IPS-18a (cell line): Measurements from ENCODE around the gene ABHD5.
"Not testable (repeated sequence)": the region's sequence is repeated elsewhere in the genome, so short reads cannot be mapped to it uniquely, and the experiment has no call there.

Experiments
- H3K27ac ChIP-seq: one replicate; pipeline ENCODE4 v1.5.1; 2013; ENCODE audit warnings: low read length
- H3K27me3 ChIP-seq: one replicate; pipeline ENCODE4 v1.6.1; 2013; ENCODE audit warnings: mild to moderate bottlenecking, low read length; ENCODE audit not compliant: control insufficient read depth, insufficient read depth
- H3K36me3 ChIP-seq: one replicate; pipeline ENCODE4 v1.6.1; 2013; ENCODE audit warnings: low read depth, low read length; ENCODE audit not compliant: control insufficient read depth
- H3K4me1 ChIP-seq: one replicate; pipeline ENCODE4 v1.6.1; 2013; ENCODE audit warnings: low read depth, low read length; ENCODE audit not compliant: control insufficient read depth
- H3K4me3 ChIP-seq: one replicate; pipeline ENCODE4 v1.5.1; 2013; ENCODE audit warnings: low read length
- H3K9ac ChIP-seq: one replicate; pipeline ENCODE4 v1.6.1; 2013; ENCODE audit warnings: mild to moderate bottlenecking, low read length, moderate library complexity
- H3K9me3 ChIP-seq: one replicate; pipeline ENCODE4 v1.6.1; 2013; ENCODE audit warnings: low read depth, low read length; ENCODE audit not compliant: control insufficient read depth

Gene ABHD5

DNA sequence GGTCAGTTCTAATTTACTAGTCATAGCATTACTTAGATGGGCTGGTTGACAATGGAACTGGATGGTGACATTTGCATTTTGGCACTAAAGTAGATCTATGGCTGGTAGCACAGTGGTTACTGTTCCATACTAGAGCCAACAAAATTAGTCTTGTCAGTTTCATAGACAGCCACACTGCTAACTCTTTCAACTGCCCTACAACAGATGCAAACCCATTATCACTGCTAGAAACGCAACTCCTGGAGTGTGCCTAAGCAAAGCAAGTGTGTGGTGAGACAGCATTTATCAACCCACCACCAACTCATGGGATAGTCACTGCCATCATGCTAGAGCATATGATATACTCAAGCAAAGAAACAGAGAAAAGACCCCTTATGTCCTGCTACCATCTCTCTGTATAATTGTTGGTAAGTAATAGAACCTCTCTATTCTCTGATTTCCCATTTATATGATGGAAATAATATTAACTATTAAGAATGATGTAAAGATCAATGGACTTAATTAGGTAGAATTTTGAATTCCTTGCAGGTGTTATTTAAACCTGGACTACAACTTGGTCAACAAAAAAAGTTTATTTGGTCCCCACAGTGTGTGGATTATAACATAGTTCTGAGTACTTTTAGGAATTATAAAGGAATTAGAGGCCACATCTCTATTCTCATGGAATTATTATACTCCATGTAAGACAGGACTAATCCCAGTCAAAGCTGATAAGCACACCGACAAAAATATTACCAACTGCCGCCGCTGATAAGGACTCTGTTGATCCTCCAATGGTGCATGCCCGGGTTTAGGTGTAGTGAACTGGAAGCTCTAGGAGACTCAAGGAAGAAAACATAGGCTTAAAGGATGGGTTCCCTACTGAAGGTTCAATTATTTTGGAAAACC, 19.9 kb upstream of the ABHD5 start:
- Histone ChIP-seq H3K27me3 (no peaks in the 10 kb centered on the region), H3K9ac (no peak overlapping the region), H3K27ac (no peak overlapping the region), H3K4me1 (peaks cover 5% of the 10 kb centered on the region), H3K4me3 (no peak overlapping the region), H3K36me3 (no peaks in the 10 kb centered on the region), H3K9me3 (no peaks in the 10 kb centered on the region)

DNA sequence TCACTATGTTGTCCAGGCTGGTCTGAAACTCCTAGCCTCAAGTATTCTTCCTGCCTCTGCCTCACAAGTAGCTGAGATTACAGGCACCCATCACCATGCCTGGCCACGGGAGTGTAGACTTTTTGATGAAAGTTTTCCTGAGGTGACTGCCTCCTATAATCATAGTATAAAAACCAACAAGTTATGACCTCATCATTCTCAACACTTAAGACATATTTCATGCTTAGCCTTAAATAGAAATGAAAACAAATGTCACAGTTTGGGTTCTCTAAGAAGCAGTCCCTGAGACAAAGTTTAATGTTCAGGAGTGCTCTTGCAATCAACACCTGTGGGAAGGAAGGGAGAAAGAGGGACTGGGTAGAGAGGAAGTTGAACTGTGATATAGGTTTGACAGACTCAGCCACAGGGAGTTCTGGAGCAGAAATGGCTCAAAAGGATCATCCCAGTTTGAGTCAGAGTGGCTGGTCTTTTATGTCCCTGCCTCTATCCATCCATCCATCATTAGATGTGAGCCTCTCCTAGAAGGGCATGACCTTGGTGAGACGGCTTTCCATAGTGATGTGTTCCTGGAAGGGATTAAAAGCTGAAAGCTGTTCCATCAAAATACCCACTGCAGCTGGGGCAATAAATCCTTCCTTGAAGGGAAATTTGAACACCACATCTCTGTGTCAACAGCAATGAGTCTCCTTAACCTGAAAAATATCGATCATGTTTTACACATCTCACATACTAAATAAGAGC, 16.2 kb upstream of the ABHD5 start:
- Histone ChIP-seq H3K4me1 (no peaks in the 10 kb centered on the region), H3K9me3 (no peaks in the 10 kb centered on the region), H3K9ac (no peak overlapping the region), H3K36me3 (no peaks in the 10 kb centered on the region), H3K27me3 (no peaks in the 10 kb centered on the region), H3K27ac (no peak overlapping the region), H3K4me3 (no peak overlapping the region)

DNA sequence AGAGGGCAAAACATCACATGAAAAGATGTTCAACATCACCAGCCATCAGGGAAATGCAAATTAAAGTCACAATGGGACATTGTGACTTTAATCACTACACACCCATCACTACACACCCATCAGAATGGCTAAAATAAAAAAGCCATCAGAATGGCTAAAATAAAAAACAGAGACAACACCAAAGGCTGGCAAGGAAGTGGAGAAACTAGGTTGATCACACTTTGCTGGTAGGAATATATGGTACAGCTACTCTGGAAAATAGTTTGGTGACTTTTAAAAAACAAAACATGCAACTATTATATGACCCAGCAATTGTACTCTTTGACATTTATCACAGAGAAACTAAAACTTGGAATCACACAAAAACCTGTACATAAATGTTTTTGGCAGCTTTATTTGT, 15.1 kb upstream of the ABHD5 start:
- no peak overlapping the region for H3K4me3 ChIP-seq
- H3K27me3 ChIP-seq = no peaks in the 10 kb centered on the region
- H3K9me3 ChIP-seq = no peaks in the 10 kb centered on the region
- no peak overlapping the region for H3K27ac ChIP-seq
- no peaks in the 10 kb centered on the region for H3K36me3 ChIP-seq
- no peaks in the 10 kb centered on the region for H3K4me1 ChIP-seq
- H3K9ac ChIP-seq = no peak overlapping the region

DNA sequence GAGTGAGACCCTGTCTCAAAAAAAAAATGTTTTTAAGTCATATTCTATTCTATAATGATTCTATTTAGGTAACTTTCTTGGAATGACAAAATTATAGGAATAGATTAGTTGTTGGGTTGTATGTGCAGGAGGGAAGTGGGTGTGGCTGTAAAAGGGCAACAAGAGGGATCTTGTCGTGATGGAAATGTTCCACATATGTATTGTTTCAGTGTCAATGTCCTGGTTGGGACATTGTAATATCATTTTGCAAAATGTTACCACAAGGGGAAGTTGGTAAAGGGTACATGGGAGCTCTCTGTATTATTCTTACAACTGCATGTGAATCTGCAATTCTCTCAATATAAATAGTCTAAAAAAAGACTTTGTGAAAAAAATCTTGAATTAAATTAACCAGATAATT, 14.3 kb upstream of the ABHD5 start:
- Histone ChIP-seq H3K27me3 (no peaks in the 10 kb centered on the region), H3K36me3 (no peaks in the 10 kb centered on the region), H3K27ac (no peak overlapping the region), H3K4me3 (no peak overlapping the region), H3K4me1 (no peaks in the 10 kb centered on the region), H3K9me3 (no peaks in the 10 kb centered on the region), H3K9ac (no peak overlapping the region)

DNA sequence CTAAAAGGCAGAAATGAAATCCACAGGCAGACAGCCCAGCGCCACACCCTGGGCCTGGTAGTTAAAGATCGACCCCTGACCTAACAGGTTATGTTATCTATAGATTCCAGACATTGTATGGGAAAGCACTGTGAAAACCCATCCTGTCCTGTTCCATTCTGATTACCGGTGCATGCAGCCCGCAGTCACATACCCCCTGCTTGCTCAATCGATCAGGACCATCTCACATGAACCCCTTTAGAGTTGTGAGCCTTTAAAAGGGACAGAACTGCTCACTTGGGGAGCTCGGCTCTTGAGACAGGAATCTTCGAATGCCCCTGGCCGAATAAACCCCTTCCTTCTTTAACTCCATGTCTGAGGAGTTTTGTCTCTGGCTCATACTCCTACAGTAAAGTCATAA, 12.4 kb upstream of the ABHD5 start:
- not testable (repeated sequence) for H3K9me3 ChIP-seq, H3K27me3 ChIP-seq, H3K36me3 ChIP-seq, H3K27ac ChIP-seq, H3K4me3 ChIP-seq, H3K4me1 ChIP-seq, H3K9ac ChIP-seq

DNA sequence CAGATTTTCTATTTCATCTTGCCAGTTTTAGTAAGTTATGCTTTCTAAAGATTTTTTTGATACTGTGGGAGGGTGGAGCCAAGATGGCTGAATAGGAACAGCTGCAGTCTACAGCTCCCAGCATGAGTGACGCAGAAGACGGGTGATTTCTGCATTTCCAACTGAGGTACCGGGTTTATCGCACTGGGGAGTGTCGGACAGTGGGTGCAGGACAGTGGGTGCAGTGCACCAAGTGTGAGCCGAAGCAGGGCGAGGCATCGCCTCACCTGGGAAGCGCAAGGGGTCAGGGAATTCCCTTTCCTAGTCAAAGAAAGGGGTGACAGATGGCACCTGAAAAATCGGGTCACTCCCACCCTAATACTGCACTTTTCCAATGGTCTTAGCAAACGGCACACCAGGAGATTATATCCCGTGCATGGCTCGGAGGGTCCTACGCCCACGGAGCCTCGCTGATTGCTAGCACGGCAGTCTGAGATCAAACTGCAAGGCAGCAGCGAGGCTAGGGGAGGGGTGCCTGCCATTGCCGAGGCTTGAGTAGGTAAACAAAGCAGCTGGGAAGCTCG, 11.8 kb upstream of the ABHD5 start:
- H3K27me3 ChIP-seq, H3K4me3 ChIP-seq, H3K36me3 ChIP-seq, H3K4me1 ChIP-seq, H3K9me3 ChIP-seq, H3K9ac ChIP-seq, H3K27ac ChIP-seq: not testable (repeated sequence)

DNA sequence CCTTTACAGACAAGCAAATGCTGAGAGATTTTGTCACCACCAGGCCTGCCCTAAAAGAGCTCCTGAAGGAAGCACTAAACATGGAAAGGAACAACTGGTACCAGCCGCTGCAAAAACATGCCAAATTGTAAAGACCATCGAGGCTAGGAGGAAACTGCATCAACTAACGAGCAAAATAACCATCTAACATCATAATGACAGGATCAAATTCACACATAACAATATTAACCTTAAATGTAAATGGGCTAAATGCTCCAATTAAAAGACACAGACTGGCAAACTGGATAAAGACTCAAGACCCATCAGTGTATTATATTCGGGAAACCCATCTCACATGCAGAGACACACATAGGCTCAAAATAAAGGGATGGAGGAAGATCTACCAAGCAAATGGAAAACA, 9.9 kb upstream of the ABHD5 start:
- not testable (repeated sequence) for H3K27ac ChIP-seq, H3K36me3 ChIP-seq, H3K27me3 ChIP-seq, H3K4me3 ChIP-seq, H3K9me3 ChIP-seq, H3K9ac ChIP-seq, H3K4me1 ChIP-seq

DNA sequence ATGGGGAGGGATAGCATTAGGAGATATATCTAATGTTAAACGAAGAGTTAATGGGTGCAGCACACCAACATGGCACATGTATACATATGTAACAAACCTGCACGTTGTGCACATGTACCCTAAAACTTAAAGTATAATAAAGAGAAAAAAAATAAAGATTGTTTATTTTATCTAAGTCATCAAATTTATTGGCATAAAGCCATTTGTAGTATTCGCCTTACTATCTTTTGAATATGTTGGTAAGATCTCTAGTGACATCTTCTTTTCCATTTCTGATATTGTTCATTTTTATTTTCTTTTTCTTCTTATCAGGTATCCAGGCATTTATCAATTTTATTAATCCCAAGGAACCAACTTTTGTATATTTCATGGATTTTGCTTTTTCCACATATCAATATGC, 5.8 kb upstream of the ABHD5 start:
- no peak overlapping the region for H3K4me3 ChIP-seq
- no peaks in the 10 kb centered on the region for H3K36me3 ChIP-seq
- no peak overlapping the region for H3K9ac ChIP-seq
- peaks cover 3% of the 10 kb centered on the region for H3K27me3 ChIP-seq
- no peaks in the 10 kb centered on the region for H3K9me3 ChIP-seq
- no peak overlapping the region for H3K27ac ChIP-seq
- peaks cover 4% of the 10 kb centered on the region for H3K4me1 ChIP-seq

DNA sequence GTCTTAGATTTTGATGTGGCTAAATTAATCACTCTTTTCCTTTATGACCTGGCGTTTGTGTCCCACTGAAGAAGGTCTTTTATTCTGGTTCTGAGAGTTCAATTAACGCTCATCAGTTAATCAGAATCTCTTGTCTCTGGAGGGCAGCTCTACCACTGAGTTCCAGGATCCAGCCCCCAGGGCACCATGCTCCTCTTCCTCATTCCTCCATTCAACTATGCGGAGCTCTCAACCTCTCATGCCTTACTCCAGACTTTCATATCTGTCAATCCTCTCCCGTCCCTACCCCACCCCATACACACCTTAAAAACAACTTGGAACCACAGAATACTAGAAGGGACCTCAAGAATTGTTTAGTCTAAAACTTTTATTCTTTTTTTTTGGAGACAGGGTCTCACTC, 4.8 kb upstream of the ABHD5 start:
- Histone ChIP-seq H3K27ac (no peak overlapping the region), H3K36me3 (no peaks in the 10 kb centered on the region), H3K9ac (no peak overlapping the region), H3K4me3 (no peak overlapping the region), H3K9me3 (no peaks in the 10 kb centered on the region), H3K27me3 (peaks cover 3% of the 10 kb centered on the region), H3K4me1 (peaks cover 4% of the 10 kb centered on the region)

DNA sequence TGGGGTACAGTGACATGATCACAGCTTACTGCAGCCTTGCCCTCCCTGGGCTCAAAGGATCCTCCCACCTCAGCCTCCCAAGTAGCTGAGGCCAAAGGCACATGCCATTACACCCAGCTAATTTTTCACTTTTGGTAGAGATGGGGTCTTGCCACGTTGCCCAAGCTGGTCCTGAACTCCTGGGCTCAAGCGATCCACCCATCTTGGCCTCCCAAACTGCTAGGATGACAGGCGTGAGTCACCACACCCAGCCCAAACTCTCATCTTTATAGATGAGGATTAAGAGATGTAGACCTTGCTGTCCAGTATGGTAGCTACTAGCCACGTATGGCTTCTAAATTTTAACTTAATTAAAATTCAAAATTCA, 4.4 kb upstream of the ABHD5 start:
- no peaks in the 10 kb centered on the region for H3K9me3 ChIP-seq
- no peaks in the 10 kb centered on the region for H3K36me3 ChIP-seq
- peaks cover 3% of the 10 kb centered on the region for H3K27me3 ChIP-seq
- no peak overlapping the region for H3K4me3 ChIP-seq
- peaks cover 4% of the 10 kb centered on the region for H3K4me1 ChIP-seq
- no peak overlapping the region for H3K9ac ChIP-seq
- H3K27ac ChIP-seq = no peak overlapping the region

DNA sequence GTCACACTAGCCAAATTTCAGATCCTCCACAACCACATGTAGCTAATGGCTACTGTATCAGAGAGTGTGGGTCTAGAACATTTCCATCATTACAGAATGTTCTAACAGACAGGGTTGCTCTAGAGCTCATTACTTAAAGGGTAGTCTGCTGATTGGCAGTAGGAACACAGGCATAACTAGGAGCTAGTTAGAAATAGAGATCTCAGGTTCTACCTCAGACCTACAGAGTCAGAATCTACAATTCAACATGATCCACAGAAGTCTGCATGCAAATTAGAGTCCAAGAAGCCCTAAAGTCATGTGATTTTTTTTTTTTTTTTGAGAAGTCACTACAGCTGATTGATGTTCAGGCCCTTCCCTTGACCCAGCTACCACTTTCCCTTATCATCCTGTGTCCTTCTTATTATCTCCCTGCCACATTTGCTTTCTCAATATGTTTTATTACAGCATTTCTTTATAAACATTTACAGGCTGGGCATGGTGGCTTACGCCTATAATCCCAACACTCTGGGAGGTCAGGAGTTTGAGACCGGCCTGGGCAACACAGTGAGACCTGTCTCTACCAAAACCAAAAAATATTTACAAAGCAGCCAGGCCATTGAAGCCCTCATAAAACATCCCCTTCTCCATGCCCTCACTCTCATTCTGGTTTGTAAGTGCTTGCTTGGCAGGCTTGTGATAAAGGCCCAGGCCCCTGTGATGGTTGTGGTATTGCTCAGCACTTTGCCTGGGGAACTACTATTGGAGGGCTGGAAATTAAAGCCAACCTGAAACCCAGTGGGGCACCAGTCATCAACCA, 3.8 kb upstream of the ABHD5 start:
- H3K4me3 ChIP-seq = no peak overlapping the region
- H3K27ac ChIP-seq = no peak overlapping the region
- H3K9ac ChIP-seq = no peak overlapping the region
- H3K27me3 ChIP-seq = peaks cover 3% of the 10 kb centered on the region
- H3K36me3 ChIP-seq = no peaks in the 10 kb centered on the region
- H3K4me1 ChIP-seq = peaks cover 8% of the 10 kb centered on the region
- no peaks in the 10 kb centered on the region for H3K9me3 ChIP-seq
